A549 (cell line): Measurements from ENCODE around the gene CTDSPL.

ENCODE experiments used
- CHD4 ChIP-seq: fragments of 200-600 bp; sonication (generic); IDR thresholded peaks from 2 replicates; pipeline ENCODE4 v1.6.1; 2016; ENCODE audit warnings: antibody characterized with exemption, mild to moderate bottlenecking, borderline replicate concordance
- CTCF ChIP-seq: fragments of >200 bp; sonication (Bioruptor Twin); formaldehyde crosslinking; IDR thresholded peaks from 3 replicates; pipeline ENCODE4 v1.5.1; 2016
- E2F6 ChIP-seq: IDR thresholded peaks from 2 replicates; pipeline ENCODE4 v1.6.1; 2012; ENCODE audit warnings: low read depth, borderline replicate concordance
- ESRRA ChIP-seq: fragments of 150-350 bp; IDR thresholded peaks from 2 replicates; pipeline ENCODE4 v1.6.1; 2014; ENCODE audit warnings: mild to moderate bottlenecking, low read length, borderline replicate concordance
- FOSB ChIP-seq: fragments of 250-450 bp; sonication (Bioruptor Pico); IDR thresholded peaks from 2 replicates; pipeline ENCODE4 v1.5.0; 2020; ENCODE audit warnings: mild to moderate bottlenecking, moderate library complexity
- HOXB13 ChIP-seq: fragments of 250-450 bp; sonication (Bioruptor Pico); IDR thresholded peaks from 2 replicates; pipeline ENCODE4 v1.5.0; 2020; ENCODE audit warnings: low read depth, mild to moderate bottlenecking, moderate library complexity
- NR3C1 ChIP-seq: fragments of >200 bp; sonication (Bioruptor Twin); formaldehyde crosslinking; IDR thresholded peaks from 3 replicates; pipeline ENCODE4 v1.6.1; 2017
- POLR2A ChIP-seq: IDR thresholded peaks from 2 replicates; pipeline ENCODE4 v1.6.1; 2012; ENCODE audit warnings: mild to moderate bottlenecking, low read length
- SMC3 ChIP-seq: fragments of >200 bp; sonication (Bioruptor Twin); formaldehyde crosslinking; IDR thresholded peaks from 3 replicates; pipeline ENCODE4 v1.6.1; 2018; ENCODE audit warnings: inconsistent platforms
- USF2 ChIP-seq: fragments of 450-650 bp; IDR thresholded peaks from 2 replicates; pipeline ENCODE4 v1.6.1; 2014; ENCODE audit warnings: antibody characterized with exemption
- TF ChIP-seq, protein P1 (sequence below): fragments of 200-600 bp; sonication (generic); IDR thresholded peaks from 2 replicates; pipeline ENCODE4 v1.6.1; 2016; ENCODE audit warnings: antibody characterized with exemption, mild to moderate bottlenecking, moderate library complexity
- TF ChIP-seq, protein P2 (sequence below): fragments of 250-450 bp; sonication (Bioruptor Pico); IDR thresholded peaks from 2 replicates; pipeline ENCODE4 v1.5.0; 2021; ENCODE audit warnings: mild to moderate bottlenecking, moderate library complexity, borderline replicate concordance

GRCh38 chr3:37961622-37962431, 100.1 kb downstream of the CTDSPL start:
- TF ChIP-seq USF2 (no peak), CTCF (no peak), POLR2A (no peak), NR3C1 (no peak), ESRRA (no peak), FOSB (no peak), CHD4 (no peak), HOXB13 (CRISPR knock-in tag) (no peak), E2F6 (no peak), SMC3 (no peak)
- TF ChIP-seq, protein P1, sequence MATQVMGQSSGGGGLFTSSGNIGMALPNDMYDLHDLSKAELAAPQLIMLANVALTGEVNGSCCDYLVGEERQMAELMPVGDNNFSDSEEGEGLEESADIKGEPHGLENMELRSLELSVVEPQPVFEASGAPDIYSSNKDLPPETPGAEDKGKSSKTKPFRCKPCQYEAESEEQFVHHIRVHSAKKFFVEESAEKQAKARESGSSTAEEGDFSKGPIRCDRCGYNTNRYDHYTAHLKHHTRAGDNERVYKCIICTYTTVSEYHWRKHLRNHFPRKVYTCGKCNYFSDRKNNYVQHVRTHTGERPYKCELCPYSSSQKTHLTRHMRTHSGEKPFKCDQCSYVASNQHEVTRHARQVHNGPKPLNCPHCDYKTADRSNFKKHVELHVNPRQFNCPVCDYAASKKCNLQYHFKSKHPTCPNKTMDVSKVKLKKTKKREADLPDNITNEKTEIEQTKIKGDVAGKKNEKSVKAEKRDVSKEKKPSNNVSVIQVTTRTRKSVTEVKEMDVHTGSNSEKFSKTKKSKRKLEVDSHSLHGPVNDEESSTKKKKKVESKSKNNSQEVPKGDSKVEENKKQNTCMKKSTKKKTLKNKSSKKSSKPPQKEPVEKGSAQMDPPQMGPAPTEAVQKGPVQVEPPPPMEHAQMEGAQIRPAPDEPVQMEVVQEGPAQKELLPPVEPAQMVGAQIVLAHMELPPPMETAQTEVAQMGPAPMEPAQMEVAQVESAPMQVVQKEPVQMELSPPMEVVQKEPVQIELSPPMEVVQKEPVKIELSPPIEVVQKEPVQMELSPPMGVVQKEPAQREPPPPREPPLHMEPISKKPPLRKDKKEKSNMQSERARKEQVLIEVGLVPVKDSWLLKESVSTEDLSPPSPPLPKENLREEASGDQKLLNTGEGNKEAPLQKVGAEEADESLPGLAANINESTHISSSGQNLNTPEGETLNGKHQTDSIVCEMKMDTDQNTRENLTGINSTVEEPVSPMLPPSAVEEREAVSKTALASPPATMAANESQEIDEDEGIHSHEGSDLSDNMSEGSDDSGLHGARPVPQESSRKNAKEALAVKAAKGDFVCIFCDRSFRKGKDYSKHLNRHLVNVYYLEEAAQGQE = no peak
- TF ChIP-seq, protein P2, sequence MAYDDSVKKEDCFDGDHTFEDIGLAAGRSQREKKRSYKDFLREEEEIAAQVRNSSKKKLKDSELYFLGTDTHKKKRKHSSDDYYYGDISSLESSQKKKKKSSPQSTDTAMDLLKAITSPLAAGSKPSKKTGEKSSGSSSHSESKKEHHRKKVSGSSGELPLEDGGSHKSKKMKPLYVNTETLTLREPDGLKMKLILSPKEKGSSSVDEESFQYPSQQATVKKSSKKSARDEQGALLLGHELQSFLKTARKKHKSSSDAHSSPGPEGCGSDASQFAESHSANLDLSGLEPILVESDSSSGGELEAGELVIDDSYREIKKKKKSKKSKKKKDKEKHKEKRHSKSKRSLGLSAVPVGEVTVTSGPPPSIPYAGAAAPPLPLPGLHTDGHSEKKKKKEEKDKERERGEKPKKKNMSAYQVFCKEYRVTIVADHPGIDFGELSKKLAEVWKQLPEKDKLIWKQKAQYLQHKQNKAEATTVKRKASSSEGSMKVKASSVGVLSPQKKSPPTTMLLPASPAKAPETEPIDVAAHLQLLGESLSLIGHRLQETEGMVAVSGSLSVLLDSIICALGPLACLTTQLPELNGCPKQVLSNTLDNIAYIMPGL (CRISPR knock-in tag) = no peak
